Activated CD4-positive, alpha-beta T cell treated with anti-CD3 and anti-CD28 coated beads, Interleukin-2, amount 50 U/mL, for 48 hours (primary cell): ENCODE results near the gene RAB14.

Experiments
- DNase-seq, 2 experiments: peaks; one replicate each; pipeline ENCODE4 v3.0.0-alpha.2; 2020

RAB14 gene

GRCh38 chr9:121218357-121219027 is 16.8 kb upstream of the RAB14 start:
- DNase-seq, result no peak

GRCh38 chr9:121217609-121218292 is 16.1 kb upstream of the RAB14 start:
- no peak for DNase-seq

GRCh38 chr9:121216271-121216805 is 14.7 kb upstream of the RAB14 start:
- no peak for DNase-seq

DNA sequence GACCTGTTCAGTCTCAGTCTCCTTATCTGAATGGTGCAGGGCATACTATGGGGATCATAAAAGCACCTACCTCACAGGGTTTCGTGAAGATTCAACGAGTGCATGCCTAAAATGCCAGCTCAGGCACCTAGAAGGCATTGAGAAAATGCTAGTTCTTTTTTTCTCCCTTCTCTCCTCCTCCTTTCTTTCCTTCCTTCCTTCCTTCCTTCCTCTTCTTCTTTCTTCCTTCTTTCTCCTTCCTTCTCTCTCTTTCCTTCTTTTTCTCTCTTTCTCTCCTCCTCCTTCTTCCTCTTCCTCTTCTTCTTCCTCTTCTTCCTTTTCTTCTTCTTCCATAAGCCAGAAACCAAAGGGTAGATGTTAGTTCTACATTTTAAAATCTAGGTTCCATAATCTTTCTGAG is 12.3 kb upstream of the RAB14 start:
- DNase-seq, result no peak

DNA sequence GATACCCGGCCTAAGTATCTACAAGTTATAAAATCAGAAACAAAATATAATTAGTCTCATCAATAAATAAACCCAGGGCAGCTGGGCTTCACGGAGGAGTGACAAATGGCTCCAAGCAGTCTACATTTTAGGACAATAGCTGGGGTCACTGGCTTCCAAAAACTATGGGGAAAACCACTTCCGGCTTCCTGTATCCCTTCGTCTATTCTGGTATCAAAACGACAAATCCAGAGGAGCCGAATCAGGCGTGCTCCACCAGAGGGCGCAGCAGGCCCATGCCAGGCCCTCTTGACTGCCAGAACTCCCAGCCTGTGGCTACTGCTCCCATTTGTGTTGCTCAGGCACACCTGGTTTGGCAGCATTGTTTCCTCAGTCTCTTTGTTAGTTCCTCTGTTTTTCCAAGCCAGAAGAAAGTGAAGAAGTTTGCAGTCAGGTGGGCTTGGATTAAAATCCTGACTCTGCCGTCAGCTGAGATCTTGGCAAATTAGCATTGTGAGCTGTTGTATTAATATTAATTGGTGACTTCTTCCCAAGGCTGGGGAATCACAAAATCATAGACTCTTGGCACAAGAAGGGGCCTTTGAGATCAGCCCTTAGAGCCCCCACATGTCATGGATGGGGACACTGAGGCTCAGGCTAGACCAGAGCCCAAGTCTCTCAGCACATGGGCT is 11.6 kb upstream of the RAB14 start:
- DNase-seq, result peak; percentile 82 to 86

- no peak for DNase-seq
Measured at GRCh38 chr9:121210536-121210935, 8.9 kb upstream of the RAB14 start.

DNA sequence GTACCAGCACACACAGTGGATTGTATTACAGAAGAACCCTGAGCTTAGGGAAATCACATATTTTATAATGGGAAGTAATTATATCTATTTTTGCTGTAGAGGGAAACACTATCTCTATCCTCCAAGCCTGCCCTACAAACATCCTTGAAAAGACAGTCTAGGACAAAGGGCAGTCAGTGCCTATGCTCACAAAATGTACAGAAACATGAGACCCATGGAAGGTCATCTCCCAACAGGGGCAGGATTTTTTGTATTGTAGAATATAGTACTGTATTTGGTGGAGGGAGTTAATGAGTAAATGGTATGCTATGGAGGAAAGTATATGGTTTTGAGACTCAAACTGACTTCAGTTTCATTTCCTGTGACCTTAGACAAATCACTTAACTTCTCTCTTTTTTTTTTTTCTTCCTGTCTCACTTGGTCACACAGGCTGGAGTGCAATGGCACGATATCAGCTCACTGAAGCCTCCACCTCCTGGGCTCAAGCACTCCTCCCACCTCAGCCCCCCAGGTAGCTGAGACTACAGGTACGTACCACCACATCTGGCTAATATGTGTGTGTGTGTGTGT is 5.8 kb upstream of the RAB14 start:
- no peak for DNase-seq

GRCh38 chr9:121206516-121207370 is 5.1 kb upstream of the RAB14 start:
- DNase-seq, result no peak

- no peak for DNase-seq
Measured at GRCh38 chr9:121204611-121205010, 2.9 kb upstream of the RAB14 start.

- DNase-seq, result no peak
Measured at GRCh38 chr9:121204121-121204520, 2.5 kb upstream of the RAB14 start.

DNA sequence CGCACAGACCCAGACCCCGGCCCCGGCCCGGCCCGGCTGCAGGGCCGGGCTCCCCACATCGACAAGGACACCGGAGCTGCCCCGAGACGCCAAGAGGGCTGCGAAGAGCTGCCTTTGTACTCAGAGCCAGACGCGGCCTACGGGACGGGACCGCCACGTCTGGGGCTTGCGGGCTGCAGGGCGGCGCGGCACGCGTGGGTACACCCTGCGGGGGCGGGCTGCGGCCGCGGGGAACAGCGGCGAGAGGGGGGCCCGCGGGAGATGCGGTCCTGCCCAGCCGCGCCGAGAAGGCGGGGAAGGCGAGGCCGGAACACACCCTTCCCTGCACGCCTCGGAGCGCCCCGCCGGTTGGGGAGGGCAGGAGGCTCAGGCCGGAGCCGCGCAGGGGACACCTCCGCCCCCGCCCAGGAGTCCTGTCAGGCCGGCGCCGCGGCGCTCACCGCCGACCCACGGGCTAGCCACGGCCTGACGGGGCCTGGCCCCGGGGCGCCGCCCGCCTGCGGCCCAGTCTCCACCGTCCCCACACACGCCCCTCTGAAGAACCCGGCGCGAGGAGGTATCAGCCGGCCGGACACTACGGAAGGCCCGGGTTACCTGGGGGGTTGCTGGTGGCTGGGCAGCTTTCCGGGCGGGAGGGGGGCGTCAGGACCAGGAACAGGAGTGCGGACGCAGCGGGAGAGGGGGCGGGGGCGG is 478 bp downstream of the RAB14 start:
- peak; percentile 43 to 51 for DNase-seq

GRCh38 chr9:121200356-121200755 is 1.3 kb downstream of the RAB14 start:
- no peak for DNase-seq

DNA sequence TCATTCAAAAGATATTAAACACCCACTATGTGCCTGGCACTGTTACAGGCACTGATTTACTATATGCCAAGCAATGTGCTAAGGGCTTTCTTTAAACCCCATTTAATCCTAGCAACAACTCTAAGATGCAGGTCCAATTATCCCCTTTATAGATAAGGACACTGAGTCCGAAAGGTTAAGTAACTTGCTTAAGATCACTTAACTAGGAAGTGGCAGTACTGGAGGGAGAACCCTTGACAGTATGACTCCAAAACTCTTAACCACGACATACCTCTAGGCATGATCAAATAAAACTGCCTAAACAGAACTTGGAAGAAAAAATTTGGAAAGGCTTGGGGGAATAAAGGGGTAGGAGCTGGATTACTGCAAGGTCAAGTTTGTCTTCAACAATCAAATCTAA is 1.7 kb downstream of the RAB14 start:
- no peak for DNase-seq

- no peak for DNase-seq
Measured at GRCh38 chr9:121198512-121199042, 3.1 kb downstream of the RAB14 start.

- no peak for DNase-seq
Measured at GRCh38 chr9:121197132-121197531, 4.5 kb downstream of the RAB14 start.

GRCh38 chr9:121196389-121196788 is 5.3 kb downstream of the RAB14 start:
- DNase-seq, result no peak

DNA sequence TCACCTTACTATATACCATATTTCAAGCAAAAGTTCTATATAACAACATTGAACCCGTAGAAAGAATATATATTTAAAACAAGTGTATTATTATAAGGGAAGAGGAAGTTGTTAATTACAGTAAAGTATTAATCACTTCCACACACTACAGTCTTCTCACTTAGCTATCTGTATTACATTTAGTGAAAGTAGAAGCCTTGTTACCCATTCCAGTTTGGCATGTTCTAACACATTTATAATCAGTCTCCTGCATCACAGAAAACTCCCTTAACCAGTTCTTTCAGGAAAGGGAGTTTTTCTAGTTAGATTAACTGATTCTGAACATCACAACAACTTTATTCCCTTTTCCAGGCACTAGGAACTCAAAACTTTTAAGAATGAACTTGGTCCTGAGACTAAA is 6.9 kb downstream of the RAB14 start:
- DNase-seq, result no peak

DNA sequence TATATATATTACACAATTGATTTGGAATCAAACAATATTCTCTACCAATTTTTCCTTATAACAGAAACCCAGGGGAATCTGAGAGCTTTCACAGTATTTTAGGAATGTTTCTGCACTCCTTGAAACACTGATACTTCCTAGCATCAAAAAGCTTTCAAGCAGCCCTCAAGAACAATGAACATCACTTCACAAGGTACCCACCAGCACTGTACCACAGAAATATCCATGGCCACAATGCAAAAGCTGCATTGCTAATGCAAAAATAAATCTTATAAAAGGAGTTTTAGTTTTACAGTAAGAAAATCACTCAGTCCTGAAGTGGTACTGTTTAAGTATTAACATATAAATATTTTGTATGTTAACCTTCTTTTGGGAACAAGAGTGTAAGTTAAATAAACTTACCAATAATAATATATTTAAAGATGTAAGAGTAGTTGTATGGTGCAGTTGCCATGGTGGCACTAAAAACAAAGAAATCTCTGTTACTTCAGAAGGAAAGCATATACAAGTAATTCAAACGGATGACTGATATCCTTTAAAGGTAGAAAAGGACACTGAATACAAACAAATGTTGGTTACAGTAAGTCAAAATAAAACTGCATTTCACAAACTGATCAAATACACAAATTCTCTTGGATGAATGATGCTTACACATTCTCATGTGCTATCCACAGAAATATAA is 8.6 kb downstream of the RAB14 start:
- no peak for DNase-seq

GRCh38 chr9:121192518-121192917 is 9.2 kb downstream of the RAB14 start:
- DNase-seq, result no peak

DNA sequence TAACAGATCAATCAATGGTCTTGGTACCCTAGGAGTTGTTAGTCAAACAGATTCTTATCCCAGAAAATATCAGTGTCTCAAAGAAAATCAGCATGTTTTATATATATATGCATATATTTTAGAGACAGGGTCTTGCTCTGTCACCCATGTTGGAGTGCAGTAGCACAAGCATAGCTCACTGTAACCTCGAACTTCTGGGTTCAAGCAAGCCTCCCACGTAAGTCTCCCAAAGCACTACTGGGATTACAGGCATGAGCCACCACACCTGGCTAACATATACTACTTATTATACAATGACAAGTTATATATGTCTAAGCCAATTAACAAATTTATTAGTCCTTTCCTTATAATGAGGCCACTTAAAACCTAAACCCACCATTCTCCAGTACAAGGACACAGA is 10.4 kb downstream of the RAB14 start:
- DNase-seq, result no peak

GRCh38 chr9:121189660-121190059 is 12.0 kb downstream of the RAB14 start:
- no peak for DNase-seq
